HuH-7.5 (cell line): ENCODE data around the gene FAM9C.
"Not testable (repeated sequence)": the region's sequence is repeated elsewhere in the genome, so short reads cannot be mapped to it uniquely, and the experiment has no call there.

Source experiments
- DNase-seq: peaks from one replicate; pipeline ENCODE4 v3.0.0; 2011; ENCODE audit warnings: low spot score

FAM9C gene

DNA sequence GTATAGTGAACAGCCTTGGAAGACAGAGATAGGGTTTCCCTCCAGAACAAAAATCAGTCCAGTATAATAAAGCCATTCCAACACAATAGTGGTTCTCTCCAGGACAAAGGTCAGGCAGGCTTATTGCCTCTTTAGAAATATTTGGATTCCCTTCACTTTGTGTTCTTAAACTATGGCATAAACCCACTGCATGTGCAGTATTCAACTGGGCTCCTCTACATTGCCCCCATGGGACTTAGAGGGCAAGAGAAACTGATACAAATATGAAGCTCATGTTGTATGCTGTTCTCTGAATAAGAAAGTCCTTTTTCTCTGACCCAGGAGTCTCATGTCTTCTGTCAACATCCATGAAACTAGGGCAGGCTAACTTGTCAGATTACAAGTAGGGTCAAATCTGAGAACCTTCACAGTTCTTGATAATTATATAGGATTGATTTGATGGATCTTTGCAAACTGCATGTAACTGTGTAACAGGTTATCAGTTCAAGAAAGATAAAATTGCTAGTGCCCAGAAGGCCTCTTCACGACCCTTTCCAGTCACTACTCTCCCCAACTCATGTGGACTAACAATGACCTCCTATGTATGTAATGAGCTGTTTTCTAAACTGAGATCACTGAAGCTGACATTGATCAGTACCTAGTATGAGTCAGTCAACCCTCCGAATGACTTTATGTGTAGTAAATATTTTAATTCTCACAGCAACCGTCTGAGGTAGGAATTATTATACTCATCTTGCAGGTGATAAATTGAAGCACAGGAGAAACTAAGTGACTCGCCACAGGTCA lies 31.9 kb upstream of the FAM9C start:
- no peak for DNase-seq

DNA sequence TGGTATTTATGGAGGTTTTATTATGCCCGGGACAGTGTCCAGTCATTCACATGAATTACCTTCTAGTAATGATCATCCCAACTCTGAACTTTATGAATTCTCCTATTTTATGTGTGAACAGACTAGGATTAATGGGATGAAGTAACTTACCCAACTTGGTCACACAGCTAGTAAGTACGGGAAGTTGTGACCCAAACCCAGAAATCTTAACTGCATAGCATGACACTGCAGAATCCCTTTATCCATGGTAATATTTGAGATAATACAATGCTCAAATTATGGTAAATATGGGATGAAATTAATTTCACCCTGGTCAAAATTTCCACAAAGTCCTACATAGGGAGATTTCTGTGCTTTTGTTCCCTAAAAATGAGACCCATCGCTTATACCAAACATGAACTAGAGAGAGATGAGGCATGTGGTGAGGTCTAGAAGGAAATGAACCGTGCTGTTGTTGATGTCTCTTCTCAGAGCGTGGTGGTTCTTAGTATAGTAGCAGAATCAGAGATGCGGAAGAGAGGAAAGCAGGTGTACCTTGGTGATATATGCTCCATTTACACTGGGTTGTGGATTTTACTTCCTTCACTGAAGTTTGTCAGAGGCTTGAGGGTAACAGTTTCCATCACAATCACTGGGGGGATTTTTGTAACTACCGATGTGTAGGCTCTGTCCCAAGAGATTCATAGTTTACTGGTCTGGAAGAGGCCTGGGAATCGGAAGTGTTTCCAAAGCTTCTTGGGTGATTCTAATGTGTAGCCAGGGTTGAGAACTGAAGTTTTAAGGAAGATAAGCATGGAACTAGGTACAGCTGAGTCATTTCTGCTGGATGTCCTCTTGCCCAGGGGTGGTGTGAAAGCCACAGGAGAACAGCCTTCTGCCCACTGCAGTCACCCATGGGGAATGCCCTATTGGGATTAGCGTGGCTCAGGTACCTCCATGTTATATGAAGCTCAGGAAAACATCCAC lies 30.2 kb upstream of the FAM9C start:
- DNase-seq, result no peak

DNA sequence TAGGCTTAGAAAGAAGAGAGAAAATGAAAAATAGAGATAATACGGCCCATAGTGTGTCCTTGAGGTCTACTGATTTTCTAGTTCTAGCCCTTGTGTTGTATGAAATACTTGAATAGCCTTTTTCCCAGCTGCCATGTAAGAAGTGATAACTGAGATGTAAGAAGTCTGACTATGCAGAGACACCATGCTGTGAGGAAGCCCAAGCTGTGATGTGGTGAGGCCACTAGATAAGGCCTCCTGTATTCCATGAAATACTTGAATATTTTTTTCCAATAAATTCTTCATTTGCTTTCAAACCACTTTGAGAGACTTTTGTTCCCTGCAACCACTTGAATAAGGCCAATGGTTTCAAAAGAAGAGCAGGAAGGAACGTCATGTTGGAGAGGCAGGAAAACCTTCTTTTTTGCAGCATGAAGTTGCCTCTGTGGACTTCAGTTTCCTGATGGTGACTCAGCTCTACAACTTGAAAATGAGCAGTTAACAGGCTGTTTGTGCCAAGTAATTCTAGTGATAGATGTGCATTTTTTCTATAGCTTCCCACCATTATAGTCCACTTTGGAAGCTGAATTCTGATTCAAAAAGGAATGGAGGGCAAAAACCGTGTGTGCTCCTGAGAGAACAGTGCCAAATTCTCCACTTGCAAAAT lies 25.5 kb upstream of the FAM9C start:
- no peak for DNase-seq

DNA sequence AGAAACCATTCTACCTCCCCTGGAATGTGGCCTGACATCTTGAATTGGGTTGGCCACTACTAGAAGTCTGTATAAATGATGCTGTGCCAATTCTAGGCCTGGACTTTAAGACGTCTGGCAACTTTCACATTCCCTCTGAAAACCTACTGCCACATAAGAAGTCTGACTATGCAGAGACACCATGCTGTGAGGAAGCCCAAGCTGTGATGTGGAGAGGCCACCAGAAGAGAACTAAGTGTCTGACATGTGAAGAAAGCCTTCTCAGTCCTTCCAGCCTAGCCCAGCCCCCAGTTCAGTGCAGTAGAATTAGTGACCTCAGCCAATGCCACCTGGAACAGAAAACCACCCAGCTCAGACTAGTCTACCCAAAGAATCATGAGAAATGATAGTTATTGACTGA lies 24.2 kb upstream of the FAM9C start:
- DNase-seq, result no peak

DNA sequence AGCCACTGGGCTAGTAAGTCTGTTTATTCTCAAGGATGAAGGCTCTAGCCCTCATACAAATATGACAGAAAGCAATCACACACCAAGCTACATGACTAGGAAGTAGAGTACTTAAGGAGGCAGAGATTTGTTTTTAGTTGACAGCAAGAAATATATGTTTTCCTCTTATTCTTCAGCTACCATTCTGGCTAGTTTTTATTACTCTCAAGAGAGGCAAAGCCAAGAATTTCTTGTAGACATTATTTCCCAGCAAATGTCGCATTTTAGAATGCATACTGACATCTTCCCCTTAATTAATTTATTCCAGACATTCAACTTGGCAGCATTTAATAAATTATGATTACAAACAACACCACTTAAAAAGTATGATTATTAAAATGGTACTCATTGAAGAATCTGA lies 23.4 kb upstream of the FAM9C start:
- DNase-seq, result no peak

DNA sequence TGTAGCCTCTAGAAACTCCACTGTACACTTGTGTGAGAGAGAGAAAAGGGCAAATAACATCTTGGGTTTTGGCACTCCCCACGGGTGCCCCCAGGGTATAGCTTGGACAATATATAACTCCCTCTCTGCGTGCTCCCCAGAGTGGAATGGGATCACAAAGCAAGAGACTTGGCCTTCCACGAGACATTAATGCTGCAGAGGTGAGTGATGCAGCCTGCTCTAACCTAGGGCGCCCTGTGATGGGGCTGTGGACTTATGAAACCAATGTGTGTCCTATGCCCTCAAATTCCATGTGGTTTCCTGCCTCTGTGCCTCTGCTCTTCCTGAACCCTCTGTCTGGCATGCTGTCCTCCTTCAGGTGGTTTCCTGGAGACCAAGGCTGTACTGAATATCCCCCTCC lies 22.0 kb upstream of the FAM9C start:
- DNase-seq, result no peak

DNA sequence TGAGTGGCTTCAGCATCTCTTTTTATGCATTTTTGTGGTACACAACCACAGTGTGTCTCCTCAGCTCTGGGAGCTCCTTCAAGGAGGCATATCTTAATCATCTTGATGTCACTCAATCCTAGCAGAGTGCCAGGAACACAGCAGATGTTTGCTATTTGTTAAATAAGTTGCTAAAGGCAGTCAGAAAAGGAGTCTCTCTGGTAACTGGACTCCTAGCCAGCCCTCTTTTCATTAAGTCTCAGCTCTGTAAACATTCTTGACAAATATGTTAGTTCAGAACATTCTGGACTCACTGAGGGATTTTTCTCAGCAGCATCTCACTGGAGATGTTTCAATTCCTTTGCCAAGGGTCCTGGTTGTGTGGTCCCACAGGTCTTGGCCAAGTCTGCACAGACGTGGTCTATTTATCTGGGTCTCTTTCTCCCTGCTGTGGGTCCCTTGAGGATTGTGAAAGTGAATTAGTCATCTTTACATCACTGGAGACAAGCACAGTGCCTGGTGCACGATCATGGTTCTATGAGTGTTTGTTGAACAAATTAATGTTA lies 20.3 kb upstream of the FAM9C start:
- DNase-seq, result no peak

DNA sequence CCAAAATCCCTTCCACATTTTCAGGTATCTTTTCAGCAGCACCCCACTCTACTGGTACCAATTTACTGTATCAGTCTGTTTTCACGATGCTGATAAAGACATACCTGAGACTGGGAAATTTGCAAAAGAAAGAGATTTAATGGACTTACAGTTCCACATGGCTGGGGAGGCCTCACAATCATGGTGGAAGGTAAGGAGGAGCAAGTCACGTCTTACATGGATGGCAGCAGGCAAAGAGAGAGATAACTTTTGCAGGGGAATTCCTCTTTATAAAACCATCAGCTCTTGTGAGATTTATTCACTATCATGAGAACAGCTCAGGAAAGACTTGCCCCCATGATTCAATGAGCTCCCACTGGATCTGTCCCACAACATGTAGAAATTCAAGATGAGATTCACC lies 18.7 kb upstream of the FAM9C start:
- DNase-seq, result not testable (repeated sequence)

DNA sequence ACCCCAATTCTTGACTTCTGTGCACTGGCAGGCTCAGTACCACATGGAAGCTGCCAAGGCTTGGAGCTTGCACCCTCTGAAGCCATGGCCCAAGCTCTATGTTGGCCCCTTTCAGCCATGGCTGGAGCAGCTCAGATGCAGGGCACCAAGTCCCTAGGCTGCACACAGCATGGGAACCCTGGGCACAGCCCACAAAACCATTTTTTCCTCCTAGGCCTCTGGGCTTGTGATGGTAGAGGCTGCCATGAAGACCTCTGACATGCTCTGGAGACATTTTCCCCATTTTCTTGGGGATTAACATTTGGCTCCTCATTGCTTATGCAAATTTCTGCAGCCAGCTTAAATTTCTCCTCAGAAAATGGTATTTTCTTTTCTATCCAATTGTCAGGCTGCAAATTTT lies 17.9 kb upstream of the FAM9C start:
- not testable (repeated sequence) for DNase-seq

DNA sequence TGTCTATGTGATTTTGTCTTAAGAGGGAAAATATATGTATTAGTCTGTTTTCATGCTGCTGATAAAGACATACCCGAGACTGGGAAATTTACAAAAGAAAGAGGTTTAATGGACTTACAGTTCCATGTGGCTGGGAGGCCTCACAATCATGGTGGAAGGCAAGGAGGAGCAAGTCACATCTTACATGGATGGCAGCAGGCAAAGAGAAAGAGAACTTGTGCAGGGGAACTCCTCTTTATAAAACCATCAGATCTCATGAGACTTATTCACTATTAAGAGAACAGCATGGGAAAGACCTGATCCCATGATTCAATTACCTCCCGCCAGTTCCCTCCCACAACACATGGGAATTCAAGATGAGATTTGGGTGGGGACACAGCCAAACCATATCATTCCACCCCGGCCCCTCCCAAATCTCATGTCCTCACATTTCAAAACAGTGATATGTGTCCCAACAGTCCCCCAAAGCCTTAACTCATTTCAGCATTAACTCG lies 16.8 kb upstream of the FAM9C start:
- not testable (repeated sequence) for DNase-seq

DNA sequence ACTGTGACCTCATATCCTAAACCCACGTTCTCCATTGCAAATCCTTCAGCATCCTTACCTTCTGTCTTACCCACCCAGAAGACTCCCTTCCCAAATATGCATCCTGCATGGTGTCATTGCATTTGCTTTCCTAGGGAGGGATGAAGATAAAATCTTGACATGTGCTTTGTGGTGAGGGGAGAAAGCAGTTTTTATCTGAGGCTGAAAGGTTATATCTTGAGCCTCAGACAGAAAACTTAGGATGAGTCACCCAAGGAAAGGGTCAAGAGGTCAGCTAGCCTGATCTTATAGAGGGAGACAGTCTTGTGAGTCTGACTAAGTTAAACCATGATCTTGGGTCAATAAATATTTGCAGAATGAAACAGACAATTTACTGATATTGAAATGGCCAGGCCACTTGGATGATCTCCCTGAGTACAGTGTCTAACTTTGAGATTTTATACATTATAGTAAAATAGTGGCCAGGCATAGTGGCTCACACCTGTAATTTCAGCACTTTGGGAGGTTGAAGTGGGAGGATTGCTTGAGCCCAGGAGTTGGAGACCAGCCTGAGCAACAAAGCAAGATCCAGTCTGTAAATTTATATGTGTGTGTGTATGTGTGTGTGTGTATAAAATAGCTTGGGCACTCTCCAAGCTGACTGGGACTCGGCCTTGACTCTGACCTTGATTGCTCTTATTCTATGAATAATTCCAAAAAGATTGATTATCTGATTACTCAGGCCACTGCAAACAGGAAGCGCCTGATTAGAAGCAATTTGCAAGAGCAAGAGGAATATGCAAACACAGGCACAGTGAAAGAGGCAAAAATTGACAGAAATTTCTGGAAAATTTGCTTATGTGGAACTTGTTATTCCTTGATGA lies 15.4 kb upstream of the FAM9C start:
- DNase-seq, result no peak

DNA sequence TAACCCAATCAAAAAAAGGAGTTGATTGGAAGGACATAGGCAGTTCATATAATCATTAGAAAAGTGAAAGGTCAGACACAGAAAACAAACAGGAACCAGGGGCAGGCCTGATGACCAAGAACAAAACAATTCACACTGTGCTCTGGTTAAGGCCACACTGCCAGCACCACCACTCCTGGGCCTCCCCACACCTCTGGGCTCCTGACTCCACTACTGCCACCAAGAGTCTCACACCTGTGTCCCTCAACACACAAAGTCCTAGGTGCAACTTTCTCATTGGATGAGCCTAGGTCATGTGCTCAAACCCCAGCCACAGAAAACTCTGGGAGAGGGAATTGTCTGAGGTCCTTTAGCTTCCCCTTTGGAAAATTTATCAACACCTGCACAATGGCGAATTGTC lies 11.1 kb upstream of the FAM9C start:
- no peak for DNase-seq

DNA sequence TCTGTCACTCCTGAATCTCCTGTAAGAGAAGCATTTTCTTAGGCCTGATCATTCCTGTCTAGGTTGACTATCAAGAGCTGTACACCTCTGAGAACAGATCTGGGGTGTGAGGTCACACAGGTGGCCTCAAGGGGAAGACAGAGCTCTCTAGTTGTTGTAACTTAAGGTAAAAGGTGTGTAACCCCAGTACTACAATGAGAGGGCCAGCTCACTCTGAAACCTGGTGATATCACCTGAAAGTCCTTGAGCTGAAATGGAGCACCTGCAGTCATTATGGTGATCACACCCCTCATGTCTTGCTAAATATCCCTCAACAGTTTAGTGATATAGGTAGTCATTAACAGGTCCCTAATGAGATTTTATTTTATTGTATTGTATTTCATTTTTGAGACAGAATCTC lies 8.8 kb upstream of the FAM9C start:
- DNase-seq, result no peak

DNA sequence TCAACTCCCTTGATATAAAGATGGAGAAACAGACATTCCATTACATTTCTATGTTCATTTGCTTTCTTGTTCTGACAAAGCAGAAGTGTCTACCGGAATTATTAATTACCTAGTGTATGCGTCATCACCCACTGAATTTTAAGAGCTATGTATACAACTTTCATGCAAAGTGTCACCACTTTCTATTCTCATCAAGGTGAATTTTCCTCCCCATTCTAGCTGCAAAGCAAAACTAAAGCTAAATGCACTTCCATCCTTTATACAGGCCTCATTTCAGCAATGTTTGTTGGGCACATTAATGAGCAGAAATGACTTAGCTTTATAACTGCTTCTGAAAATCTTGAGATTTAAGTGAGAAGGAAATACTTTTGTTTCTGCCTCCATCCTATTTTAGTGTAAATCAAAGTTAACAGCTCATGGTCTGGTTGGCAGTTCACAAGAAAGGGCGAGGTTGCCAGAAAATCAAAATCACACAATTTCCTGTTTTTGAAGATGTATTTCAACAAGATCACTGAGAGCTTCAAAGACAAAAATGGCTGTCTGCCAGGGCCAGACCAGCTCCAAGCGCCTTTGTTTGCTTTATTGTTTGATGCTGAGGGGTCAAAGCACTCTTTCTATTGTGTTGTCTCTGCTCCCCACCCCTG lies 7.2 kb upstream of the FAM9C start:
- DNase-seq, result no peak

DNA sequence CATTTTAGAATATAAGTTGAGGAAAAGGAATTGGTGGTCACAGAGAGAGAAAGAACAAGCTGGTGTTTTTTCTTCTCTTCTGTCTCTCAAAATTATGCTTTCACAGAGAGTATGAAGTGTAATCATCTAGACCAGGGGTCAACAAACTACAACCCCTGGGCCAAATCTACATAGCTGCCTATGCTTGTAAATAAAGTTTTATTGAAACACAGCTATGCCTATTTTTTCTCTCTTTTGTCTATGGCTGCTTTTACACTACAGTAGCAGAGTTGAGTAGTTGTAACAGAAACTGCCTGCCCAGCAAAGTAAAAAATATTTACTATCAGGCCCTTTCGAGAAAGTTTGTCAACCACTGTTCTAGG lies 6.7 kb upstream of the FAM9C start:
- no peak for DNase-seq

DNA sequence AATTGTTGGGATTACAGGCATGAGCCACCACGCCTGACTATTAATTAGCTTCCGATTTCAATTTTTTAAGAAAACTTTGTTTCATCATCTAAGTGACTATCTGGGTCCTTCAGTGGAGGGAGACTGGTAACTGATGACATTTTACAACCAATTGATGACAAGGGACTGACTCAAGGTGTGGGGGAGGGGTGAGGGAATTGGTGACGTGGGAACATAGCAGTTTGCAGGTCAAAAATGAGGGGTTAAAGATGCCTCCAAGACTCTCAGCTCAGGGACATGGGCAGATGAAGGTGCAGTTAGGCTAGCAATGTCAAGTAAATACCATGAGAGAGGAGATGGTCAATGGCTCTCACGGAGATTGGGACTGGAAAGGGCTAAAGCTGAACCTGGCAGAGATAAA lies 5.7 kb upstream of the FAM9C start:
- no peak for DNase-seq

DNA sequence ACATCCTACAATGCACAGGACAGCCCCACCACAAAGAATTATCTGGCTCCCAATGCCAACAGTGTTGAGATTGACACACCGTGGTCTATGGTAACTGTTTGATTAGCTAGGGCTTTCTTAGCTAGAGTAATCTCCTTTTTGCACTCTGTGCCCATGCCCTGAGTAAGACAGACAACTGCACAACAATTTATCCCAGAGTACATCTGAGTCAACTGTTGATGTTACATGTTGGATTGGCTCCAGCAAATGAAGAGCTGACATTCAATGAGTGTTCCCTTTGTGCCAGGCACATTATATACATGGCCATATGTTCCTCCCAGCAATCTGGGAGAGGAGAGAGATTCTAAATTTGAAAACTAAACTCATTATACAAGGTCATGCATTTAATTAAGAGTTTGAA lies 3.9 kb upstream of the FAM9C start:
- no peak for DNase-seq

DNA sequence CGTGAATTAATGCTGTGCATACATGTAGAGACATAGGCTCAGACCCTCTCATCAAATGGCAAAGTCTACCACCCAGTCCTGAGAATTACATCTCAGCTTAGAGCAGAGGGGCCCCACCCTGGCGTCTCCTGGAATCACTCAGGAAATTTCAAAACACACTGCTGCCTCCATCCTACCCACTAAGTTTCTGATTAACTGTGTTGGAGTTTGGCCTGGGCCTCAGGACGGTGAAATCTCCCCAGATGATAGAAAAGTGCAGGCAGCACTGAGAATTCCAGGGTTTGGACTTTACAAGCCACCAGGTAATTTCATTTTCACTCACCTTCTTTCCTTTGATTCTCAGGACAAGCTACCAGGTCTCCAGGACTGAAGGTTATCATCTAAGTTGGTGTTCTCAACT lies 3.3 kb upstream of the FAM9C start:
- DNase-seq, result no peak

DNA sequence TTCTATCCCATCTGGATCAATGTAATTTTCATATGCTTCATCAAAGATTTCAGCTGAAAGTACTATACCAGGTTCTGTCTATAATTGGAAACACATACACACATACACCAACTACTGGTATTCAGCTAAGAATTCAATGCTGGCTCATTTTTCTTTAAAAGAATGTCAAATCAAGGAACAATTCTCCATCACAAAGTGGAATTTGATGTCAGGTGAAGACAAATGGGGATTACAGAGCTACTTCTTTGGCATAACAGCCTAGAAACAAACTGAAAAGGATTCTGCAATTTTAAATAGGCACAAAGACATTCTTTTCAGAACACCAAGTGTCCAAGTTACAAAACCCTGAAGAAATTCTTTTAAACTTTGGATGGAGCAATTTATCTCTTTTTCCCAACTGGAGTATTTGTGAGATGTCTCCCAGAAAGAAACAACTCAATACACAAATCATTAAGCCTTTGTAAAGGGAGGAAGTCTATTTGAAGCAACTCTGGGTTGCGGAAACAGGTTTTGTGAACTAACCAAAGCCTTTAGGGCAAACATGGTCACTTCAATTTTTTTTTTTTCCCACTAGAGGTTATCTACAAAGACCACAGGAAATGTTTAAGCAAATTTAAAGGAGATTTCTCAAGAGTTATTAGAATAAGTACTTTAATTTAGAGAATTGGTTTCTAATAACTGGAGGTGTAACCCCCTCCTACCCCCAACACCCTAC lies 1.9 kb upstream of the FAM9C start:
- no peak for DNase-seq

DNA sequence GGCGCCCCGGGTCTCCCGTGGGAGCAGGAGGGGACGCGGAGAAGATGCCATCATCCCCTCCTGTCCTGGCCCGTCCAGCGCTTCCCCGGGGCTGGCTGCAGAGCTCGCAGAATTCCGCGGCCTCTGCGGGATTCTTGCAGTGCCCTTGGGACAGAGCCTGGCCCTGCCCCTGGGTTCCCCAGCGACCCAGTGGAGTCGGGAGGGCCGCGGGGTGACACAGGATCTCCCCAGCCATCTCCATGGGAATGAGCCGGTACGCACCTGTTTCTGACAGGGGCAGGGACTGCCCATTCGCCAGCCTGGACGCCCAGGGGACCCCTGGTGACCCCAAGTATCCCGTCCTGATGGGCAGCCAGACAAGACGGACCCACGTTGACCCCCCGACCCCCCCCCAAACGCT lies 482 bp downstream of the FAM9C start:
- DNase-seq, result no peak
